Fibroblast of villous mesenchyme (primary cell): ENCODE measurements around the gene MSI2. TPM values are rescaled to one million over a fixed set of nuclear protein-coding genes. Genes with fewer than 3 reads are reported as not detected.

Source experiments
- DNase-seq: peaks from one replicate; pipeline ENCODE4 v3.0.0-alpha.2; 2010; ENCODE audit warnings: low read depth
- H3K4me3 ChIP-seq: 2 replicates; pipeline ENCODE4 v1.5.1; 2011; ENCODE audit warnings: low read depth, mild to moderate bottlenecking, low read length
- total RNA-seq: library from RNA; depleted of rRNA; stranded (reverse); fragments of >200 nt; gene quantifications from 2 replicates; pipeline ENCODE4 v1.2.3, GENCODE V29; 2012
- TF ChIP-seq, protein P1 (sequence below): IDR thresholded peaks from 2 replicates; pipeline ENCODE4 v1.5.1; 2012; ENCODE audit warnings: low read depth, mild to moderate bottlenecking, low read length; ENCODE audit not compliant: insufficient read depth

Gene MSI2
- total RNA-seq, 1 donor = 50.1 TPM

DNA sequence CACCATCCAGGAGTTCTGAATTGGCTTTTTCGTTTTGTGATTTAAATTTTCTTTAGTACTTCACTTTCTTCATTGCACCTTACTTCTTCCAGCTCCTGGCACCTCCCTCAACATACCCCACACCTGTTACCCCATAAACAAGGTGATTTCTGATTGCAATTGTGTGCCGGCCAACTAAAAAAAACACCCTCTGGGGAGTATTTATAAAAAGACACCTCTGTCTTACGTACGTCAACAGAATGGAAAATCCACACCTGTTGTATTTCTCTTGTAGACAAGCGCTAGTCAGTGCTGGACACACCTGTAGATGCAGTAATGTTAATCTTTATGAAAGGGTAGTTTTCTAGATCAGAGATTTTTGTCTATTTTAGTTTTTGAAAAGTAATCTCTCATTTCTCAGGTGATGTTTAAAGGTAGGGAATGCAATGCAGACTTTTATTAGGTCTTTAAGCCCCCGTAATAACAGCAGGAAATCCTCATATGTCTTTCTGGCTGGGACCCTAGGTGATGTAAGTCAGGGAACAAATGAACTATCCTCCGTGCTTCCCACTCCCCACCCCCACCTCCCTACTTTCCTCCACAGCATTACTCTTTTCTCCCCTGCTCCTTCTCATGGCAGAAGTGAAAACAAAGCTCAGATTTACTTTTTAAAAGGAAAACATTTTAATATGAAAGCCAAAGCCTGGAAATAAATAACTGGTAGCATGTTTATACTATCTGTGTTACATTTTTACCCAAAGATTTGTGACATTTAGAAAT lies 4.2 kb downstream of the MSI2 start:
- TF ChIP-seq, protein P1, sequence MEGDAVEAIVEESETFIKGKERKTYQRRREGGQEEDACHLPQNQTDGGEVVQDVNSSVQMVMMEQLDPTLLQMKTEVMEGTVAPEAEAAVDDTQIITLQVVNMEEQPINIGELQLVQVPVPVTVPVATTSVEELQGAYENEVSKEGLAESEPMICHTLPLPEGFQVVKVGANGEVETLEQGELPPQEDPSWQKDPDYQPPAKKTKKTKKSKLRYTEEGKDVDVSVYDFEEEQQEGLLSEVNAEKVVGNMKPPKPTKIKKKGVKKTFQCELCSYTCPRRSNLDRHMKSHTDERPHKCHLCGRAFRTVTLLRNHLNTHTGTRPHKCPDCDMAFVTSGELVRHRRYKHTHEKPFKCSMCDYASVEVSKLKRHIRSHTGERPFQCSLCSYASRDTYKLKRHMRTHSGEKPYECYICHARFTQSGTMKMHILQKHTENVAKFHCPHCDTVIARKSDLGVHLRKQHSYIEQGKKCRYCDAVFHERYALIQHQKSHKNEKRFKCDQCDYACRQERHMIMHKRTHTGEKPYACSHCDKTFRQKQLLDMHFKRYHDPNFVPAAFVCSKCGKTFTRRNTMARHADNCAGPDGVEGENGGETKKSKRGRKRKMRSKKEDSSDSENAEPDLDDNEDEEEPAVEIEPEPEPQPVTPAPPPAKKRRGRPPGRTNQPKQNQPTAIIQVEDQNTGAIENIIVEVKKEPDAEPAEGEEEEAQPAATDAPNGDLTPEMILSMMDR = no peak
- H3K4me3 ChIP-seq = no peak overlapping the region
- DNase-seq = no peak

DNA sequence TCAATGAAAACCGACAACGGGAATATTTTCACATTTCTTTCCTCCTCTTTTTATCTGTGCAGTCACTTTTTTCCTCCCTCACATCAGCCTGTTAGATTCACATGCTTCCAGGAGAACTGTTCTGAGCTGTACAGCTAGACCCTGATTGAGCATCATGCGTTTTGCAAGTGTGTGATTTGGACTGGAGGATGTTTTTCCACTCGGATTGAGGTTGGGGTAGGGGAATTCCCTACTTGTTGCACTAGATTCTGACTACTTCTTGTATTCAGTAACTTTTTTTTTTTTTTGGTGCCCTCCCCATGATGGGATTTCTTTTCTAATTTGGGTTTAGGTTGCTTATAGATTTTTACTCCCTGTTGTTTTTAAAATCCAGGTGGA lies 4.8 kb downstream of the MSI2 start:
- DNase-seq = no peak
- TF ChIP-seq, protein P1 = no peak
- H3K4me3 ChIP-seq = no peak overlapping the region

DNA sequence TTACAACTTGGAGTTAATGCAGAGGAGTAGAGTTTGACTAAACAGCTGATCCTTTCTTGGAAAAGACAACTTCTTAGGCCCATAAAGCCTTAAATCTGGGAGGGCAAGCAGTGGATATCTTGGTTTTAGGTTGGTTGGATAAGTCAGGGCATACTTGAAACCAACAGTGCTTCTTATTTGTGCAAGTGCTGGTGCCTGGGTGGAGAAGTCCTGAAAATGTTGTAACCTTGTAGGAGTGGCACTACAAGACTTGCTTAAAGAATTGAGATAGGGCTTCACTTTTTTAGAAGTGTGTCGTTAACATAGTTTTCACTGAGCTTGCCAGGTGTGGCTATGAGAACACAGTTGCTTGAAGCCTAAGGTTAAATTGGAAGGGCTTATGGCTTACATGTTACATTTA lies 6.2 kb downstream of the MSI2 start:
- TF ChIP-seq, protein P1 = no peak
- no peak overlapping the region for H3K4me3 ChIP-seq
- DNase-seq = no peak

DNA sequence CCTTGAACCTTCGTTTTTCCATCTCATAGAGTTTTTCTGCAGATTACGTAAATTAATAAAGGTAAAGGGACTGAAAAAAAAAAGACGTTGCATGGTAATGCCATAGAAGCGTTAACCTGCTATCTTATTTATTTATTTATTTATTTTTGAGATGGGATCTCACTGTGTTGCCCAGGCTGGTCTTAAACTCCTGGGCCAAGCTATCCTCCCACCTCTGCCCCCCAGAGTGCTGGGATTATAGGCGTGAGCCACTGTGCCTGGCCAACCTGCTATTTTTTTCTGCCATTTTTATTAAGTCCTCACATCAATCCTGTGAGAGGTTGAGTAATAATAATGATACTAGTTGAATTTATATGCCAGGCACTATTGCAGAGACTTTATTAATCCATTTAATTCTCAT lies 7.9 kb downstream of the MSI2 start:
- no peak for DNase-seq
- H3K4me3 ChIP-seq = no peak overlapping the region
- TF ChIP-seq, protein P1 = no peak

DNA sequence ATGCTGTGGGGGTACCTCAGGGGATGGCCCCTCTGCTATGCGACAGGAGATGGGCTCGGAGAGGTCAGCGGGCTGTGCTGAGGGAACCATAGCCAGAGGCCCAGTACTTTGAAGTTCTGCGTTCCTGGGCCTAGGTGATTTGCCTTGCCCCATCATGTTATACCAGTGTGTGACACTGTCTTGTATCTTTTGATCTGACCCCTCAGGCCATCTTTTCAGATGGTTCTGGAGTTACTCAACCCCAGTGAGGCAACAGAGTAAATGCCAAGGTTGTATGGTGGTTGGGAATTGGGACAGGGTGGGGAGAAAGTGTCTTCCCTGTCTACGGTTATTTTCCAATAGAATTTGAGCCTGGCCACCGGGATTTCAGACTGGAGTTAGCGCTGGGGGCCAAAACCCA lies 8.5 kb downstream of the MSI2 start:
- no peak overlapping the region for H3K4me3 ChIP-seq

DNA sequence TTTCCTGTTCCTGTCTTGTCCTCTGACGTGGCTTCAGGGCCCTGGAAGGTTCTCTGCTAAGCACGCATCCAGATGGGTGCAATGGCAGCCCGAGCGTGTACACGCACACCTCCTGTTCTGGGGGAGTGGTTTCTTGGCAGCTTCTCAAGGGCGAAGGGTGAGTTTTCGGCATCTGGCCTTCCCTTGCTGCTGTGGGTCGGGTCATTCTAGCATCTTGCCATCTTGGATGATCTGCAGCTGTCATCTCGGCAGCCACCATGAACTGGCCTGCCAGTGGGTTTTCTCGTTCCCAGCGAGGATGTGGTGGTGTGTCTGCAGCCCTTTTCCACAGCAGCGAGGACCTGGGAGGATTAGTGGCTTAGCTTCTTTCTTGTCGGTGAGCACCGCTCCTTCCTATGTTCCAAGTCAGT lies 10.6 kb downstream of the MSI2 start:
- TF ChIP-seq, protein P1 = no peak
- no peak for DNase-seq
- no peak overlapping the region for H3K4me3 ChIP-seq

More for the DNA sequence above, 8.5 kb downstream of the MSI2 start:
- TF ChIP-seq, protein P1 = no peak
- no peak for DNase-seq

DNA sequence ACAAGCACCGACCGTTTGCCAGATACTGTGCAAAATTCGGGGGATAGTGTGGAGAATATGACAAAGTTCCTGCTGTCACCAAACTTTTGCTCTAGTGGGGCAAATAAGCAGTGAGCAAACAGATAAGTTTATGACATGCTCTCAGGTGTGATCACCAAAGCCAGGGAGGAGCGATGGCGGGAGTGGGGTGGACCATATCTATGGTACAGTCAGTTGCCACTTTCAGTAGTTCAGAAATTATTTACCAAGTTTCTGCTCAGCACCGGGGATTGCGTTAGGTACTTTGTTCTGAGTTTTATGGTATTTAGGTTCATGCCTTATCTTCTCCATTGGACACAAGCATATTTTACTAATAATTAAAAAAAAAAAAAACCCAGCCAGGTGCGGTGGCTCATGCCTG lies 11.9 kb downstream of the MSI2 start:
- no peak for DNase-seq
- TF ChIP-seq, protein P1 = no peak
- H3K4me3 ChIP-seq = no peak overlapping the region
